Endothelial cell of umbilical vein (primary cell): ENCODE results near the gene THOC2. TPM values are rescaled to one million over a fixed set of nuclear protein-coding genes. Genes with fewer than 3 reads are reported as not detected.

Source experiments
- BruUV-seq: library from RNA; stranded (reverse); fragments of 400-500 nt; replicated peaks from 2 replicates; lab custom pipeline; 2021; lab: Mats Ljungman, UMichigan
- CTCF ChIA-PET: fragments of 300-600, 350-600 bp; sonication (Branson Sonifier 250); formaldehyde crosslinking; loops from one replicate; lab custom pipeline; 2021; ENCODE audit warnings: antibody characterized with exemption, inconsistent platforms; lab: Charles Lee
- POLR2A ChIA-PET: fragments of 300-600, 350-600 bp; sonication (Branson Sonifier 250); formaldehyde crosslinking; loops from one replicate; lab custom pipeline; 2021; ENCODE audit warnings: antibody characterized with exemption, inconsistent platforms; lab: Charles Lee
- DNase-seq: peaks from one replicate; pipeline ENCODE4 v3.0.0-alpha.2; 2011; ENCODE audit warnings: low read depth, low spot score
- FAIRE-seq: peaks from 2 replicates; lab custom pipeline; 2011; peaks lifted over from hg19 to GRCh38; lab: Jason Lieb, UNC
- H2AFZ ChIP-seq: 2 replicates; pipeline ENCODE4 v1.6.0; 2012; ENCODE audit warnings: low read depth, low read length, control low read depth, inconsistent platforms
- H3K27ac ChIP-seq: 2 replicates; pipeline ENCODE4 v1.5.1; 2011; ENCODE audit warnings: low read depth, mild to moderate bottlenecking, control low read depth, low read length, moderate library complexity; ENCODE audit not compliant: insufficient read depth
- H3K27me3 ChIP-seq, 2 experiments: 2 replicates each; pipeline versions ENCODE4 v1.6.0 to v1.6.1; 2011; ENCODE audit warnings: low read length in 2 of 2, mixed read lengths in 1 of 2; ENCODE audit not compliant: control insufficient read depth in 2 of 2, insufficient read depth in 2 of 2
- H3K36me3 ChIP-seq, 2 experiments: 2 replicates in 1 of 2; 3 replicates in 1 of 2; pipeline ENCODE4 v1.5.1; 2011; ENCODE audit warnings: low read length in 2 of 2, mild to moderate bottlenecking in 1 of 2, moderate library complexity in 1 of 2; ENCODE audit not compliant: control insufficient read depth in 2 of 2, insufficient read depth in 2 of 2; ENCODE audit errors: extremely low read depth in 1 of 2
- H3K4me1 ChIP-seq: 3 replicates; pipeline ENCODE4 v1.5.1; 2011; ENCODE audit warnings: mild to moderate bottlenecking, low read length; ENCODE audit not compliant: control insufficient read depth, insufficient read depth; ENCODE audit errors: extremely low read depth
- H3K4me2 ChIP-seq: 2 replicates; pipeline ENCODE4 v1.6.1; 2011; ENCODE audit warnings: low read length, control low read depth, mixed read lengths; ENCODE audit not compliant: insufficient read depth
- H3K4me3 ChIP-seq, 3 experiments: fragments of 200-600 bp in 1 of 3; sonication (generic), shearing (Covaris generic) in 1 of 3; replicated peaks in 1 of 3; 2 replicates each; pipeline ENCODE4 v1.5.1; 2011 to 2016; ENCODE audit warnings: control low read depth in 3 of 3, low read length in 3 of 3, mild to moderate bottlenecking in 2 of 3, inconsistent platforms in 1 of 3, low read depth in 1 of 3, moderate library complexity in 1 of 3; ENCODE audit not compliant: insufficient read depth in 1 of 3
- H3K79me2 ChIP-seq: 2 replicates; pipeline ENCODE4 v1.6.0; 2012; ENCODE audit warnings: low read length, inconsistent platforms; ENCODE audit not compliant: control insufficient read depth, insufficient read depth
- H3K9ac ChIP-seq: replicated peaks from 2 replicates; pipeline ENCODE3; 2011; ENCODE audit warnings: low read length, control low read depth; ENCODE audit not compliant: insufficient read depth; ENCODE audit errors: extremely low read depth
- H3K9me1 ChIP-seq: replicated peaks from 3 replicates; pipeline ENCODE4 v1.6.0; 2011; ENCODE audit warnings: mild to moderate bottlenecking, low read length; ENCODE audit not compliant: control insufficient read depth, insufficient read depth; ENCODE audit errors: extremely low read depth
- H3K9me3 ChIP-seq: replicated peaks from 2 replicates; pipeline ENCODE4 v1.5.1; 2012; ENCODE audit warnings: low read length, inconsistent platforms; ENCODE audit not compliant: control insufficient read depth, insufficient read depth
- H4K20me1 ChIP-seq: replicated peaks from 2 replicates; pipeline ENCODE3; 2011; ENCODE audit warnings: mild to moderate bottlenecking, low read length; ENCODE audit not compliant: control insufficient read depth, insufficient read depth; ENCODE audit errors: extremely low read depth
- EZH2 ChIP-seq: IDR thresholded peaks from 2 replicates; pipeline ENCODE4 v1.6.1; 2012; ENCODE audit warnings: borderline replicate concordance, low read depth, mild to moderate bottlenecking, moderate library complexity, low read length, inconsistent platforms; ENCODE audit not compliant: severe bottlenecking
- FOS ChIP-seq: IDR thresholded peaks from 2 replicates; pipeline ENCODE4 v1.6.1; 2011; ENCODE audit warnings: mild to moderate bottlenecking, low read length, moderate library complexity, borderline replicate concordance; ENCODE audit not compliant: insufficient read depth
- GATA2 ChIP-seq: IDR thresholded peaks from 2 replicates; pipeline ENCODE4 v1.7.0; 2011; ENCODE audit warnings: low read depth, mild to moderate bottlenecking, moderate library complexity, mixed read lengths, low read length; ENCODE audit not compliant: insufficient read length, insufficient read depth
- JUN ChIP-seq: IDR thresholded peaks from 2 replicates; pipeline ENCODE4 v1.6.1; 2011; ENCODE audit warnings: borderline replicate concordance, low read depth; ENCODE audit not compliant: insufficient read length, insufficient read depth
- POLR2A ChIP-seq: IDR thresholded peaks from 2 replicates; pipeline ENCODE4 v1.6.1; 2012; ENCODE audit warnings: low read depth, mild to moderate bottlenecking, control low read depth, low read length
- POLR2AphosphoS5 ChIP-seq: IDR thresholded peaks from 2 replicates; pipeline ENCODE4 v1.6.1; 2012; ENCODE audit warnings: low read depth, mild to moderate bottlenecking, control low read depth, low read length, moderate library complexity; ENCODE audit not compliant: insufficient read depth
- dilution Hi-C: fragments of 300-500 bp; cut with MboI; formaldehyde crosslinking; loops from one replicate; pipeline ENCODE4 v1.15.0; 2019; ENCODE audit warnings: low sequenced_read_pairs; ENCODE audit not compliant: extremely low pct_ligation_motif_present
- intact Hi-C: fragments of 100-400 bp; cut with micrococcal nuclease; formaldehyde crosslinking; loops from one replicate; pipeline ENCODE4 v1.10.0; 2022
- polyA plus RNA-seq, 4 experiments: library from polyadenylated mRNA; depleted of rRNA in 3 of 4; stranded (reverse) in 3 of 4; unstranded in 1 of 4; fragments of >200 nt; gene quantifications; 2 replicates each; pipeline versions ENCODE4 v1.2.1 to v1.2.3, GENCODE V29; 2011 to 2012; ENCODE audit warnings: missing spikeins in 1 of 4
- total RNA-seq: library from RNA; stranded (reverse); gene quantifications from 2 replicates; pipeline ENCODE4 v1.2.3, GENCODE V29; 2021
- TF ChIP-seq, protein P1 (sequence below), 2 donors: IDR thresholded peaks; 1 replicate in 1 of 2; 2 replicates in 1 of 2; pipeline ENCODE4 v1.5.1; 2011; ENCODE audit warnings: low read length in 2 of 2, mild to moderate bottlenecking in 2 of 2, moderate library complexity in 2 of 2, control low read depth in 1 of 2, inconsistent platforms in 1 of 2, low read depth in 1 of 2; ENCODE audit not compliant: insufficient read depth in 1 of 2; ENCODE audit errors: extremely low read depth in 1 of 2

THOC2 gene
- total and polyA plus RNA-seq, 2 donors (not counting 3 experiments of a cell fraction or from before 2014, with no cell fraction given): 26.0 to 72.9 TPM

DNA sequence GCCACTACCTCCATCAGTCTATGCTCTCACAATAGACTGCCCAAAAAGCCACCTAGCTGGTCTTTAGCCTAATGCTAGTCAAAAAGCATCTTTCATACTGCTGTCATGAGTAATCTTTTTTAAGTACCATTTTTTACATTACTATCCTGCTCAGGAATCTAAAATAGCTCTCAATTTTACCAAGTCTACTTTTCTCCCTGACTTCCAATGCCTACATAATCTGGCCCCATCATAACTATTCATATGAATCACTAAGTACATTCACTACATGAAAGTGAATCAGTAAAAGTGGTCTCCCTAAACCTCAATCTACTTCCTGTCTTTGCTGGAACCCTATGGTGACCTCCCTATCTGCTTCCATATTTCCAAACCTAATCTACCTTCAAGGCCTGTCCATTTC lies 105.9 kb downstream of the THOC2 start:
- Histone ChIP-seq H3K4me1 (no peaks in the 10 kb centered on the region), H3K9me1 (no peaks in the 10 kb centered on the region), H3K79me2 (no peaks in the 10 kb centered on the region), H4K20me1 (no peaks in the 10 kb centered on the region), H3K36me3 (no peaks in the 10 kb centered on the region), H2AFZ (no peak overlapping the region), H3K4me2 (no peak overlapping the region), H3K27ac (no peak overlapping the region), H3K27me3 (no peaks in the 10 kb centered on the region), H3K9me3 (no peaks in the 10 kb centered on the region), H3K9ac (no peak overlapping the region), H3K4me3 (no peak overlapping the region)
- TF ChIP-seq FOS (no peak), POLR2A (no peak), POLR2AphosphoS5 (no peak), EZH2 (no peak), JUN (no peak), GATA2 (no peak)
- TF ChIP-seq, protein P1, sequence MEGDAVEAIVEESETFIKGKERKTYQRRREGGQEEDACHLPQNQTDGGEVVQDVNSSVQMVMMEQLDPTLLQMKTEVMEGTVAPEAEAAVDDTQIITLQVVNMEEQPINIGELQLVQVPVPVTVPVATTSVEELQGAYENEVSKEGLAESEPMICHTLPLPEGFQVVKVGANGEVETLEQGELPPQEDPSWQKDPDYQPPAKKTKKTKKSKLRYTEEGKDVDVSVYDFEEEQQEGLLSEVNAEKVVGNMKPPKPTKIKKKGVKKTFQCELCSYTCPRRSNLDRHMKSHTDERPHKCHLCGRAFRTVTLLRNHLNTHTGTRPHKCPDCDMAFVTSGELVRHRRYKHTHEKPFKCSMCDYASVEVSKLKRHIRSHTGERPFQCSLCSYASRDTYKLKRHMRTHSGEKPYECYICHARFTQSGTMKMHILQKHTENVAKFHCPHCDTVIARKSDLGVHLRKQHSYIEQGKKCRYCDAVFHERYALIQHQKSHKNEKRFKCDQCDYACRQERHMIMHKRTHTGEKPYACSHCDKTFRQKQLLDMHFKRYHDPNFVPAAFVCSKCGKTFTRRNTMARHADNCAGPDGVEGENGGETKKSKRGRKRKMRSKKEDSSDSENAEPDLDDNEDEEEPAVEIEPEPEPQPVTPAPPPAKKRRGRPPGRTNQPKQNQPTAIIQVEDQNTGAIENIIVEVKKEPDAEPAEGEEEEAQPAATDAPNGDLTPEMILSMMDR (IDR thresholded peaks at IDR 0.05; ENCODE audit: extremely low read depth in 1 of 2, insufficient read depth in 1 of 2, low read depth in 1 of 2, low read length in 2 of 2): no peak
- intact Hi-C loops: no loop called here
- ChIA-PET POLR2A (no interaction called here), CTCF (no interaction called here)
- no TSS peak for BruUV-seq
- no peak for FAIRE-seq
- no peak for DNase-seq
- dilution Hi-C loops: no loop called here
